Measurements from ENCODE around the gene CMTM3. TPM values are rescaled to one million over a fixed set of nuclear protein-coding genes. Genes with fewer than 3 reads are reported as not detected.
"Not testable (repeated sequence)": the region's sequence is repeated elsewhere in the genome, so short reads cannot be mapped to it uniquely, and the experiment has no call there.

Gene CMTM3
- total RNA-seq, 2 donors from 2014 or later: 60.5 to 74.6 TPM

- H3K4me3 Mint-ChIP-seq: no peak overlapping the region
- H3K9me3 ChIP-seq (ENCODE audit: control insufficient read depth, low read length, poor library complexity, severe bottlenecking): no peaks in the 10 kb centered on the region
- H3K27ac Mint-ChIP-seq: no peak overlapping the region
- H3K4me1 Mint-ChIP-seq: peaks cover 27% of the 10 kb centered on the region
- H3K36me3 Mint-ChIP-seq (ENCODE audit: low read depth): no peaks in the 10 kb centered on the region
- no peak for DNase-seq
- no peaks in the 10 kb centered on the region for H3K27me3 Mint-ChIP-seq
- ATAC-seq: no peak
Measured at GRCh38 chr16:66592241-66592640, 12.3 kb upstream of the CMTM3 start.

- ATAC-seq (no peak), DNase-seq (no peak)
- Mint-ChIP-seq H3K4me3 (no peak overlapping the region), H3K27ac (no peak overlapping the region), H3K4me1 (peaks cover 28% of the 10 kb centered on the region), H3K27me3 (no peaks in the 10 kb centered on the region), H3K36me3 (ENCODE audit: low read depth) (no peaks in the 10 kb centered on the region)
- no peaks in the 10 kb centered on the region for H3K9me3 ChIP-seq (ENCODE audit: control insufficient read depth, low read length, poor library complexity, severe bottlenecking)
Measured at GRCh38 chr16:66592814-66593213, 11.7 kb upstream of the CMTM3 start.

- DNase-seq (no peak), ATAC-seq (no peak)
- no peaks in the 10 kb centered on the region for H3K36me3 Mint-ChIP-seq (ENCODE audit: low read depth)
- no peaks in the 10 kb centered on the region for H3K27me3 Mint-ChIP-seq
- H3K27ac Mint-ChIP-seq: no peak overlapping the region
- no peaks in the 10 kb centered on the region for H3K9me3 ChIP-seq (ENCODE audit: control insufficient read depth, low read length, poor library complexity, severe bottlenecking)
- H3K4me1 Mint-ChIP-seq: peaks cover 28% of the 10 kb centered on the region
- H3K4me3 Mint-ChIP-seq: no peak overlapping the region
Measured at GRCh38 chr16:66594739-66595138, 9.8 kb upstream of the CMTM3 start.

GRCh38 chr16:66596559-66596958, 7.9 kb upstream of the CMTM3 start:
- H3K27ac Mint-ChIP-seq; H3K27me3 Mint-ChIP-seq; DNase-seq; H3K4me3 Mint-ChIP-seq; H3K9me3 ChIP-seq (ENCODE audit: control insufficient read depth, low read length, poor library complexity, severe bottlenecking); H3K36me3 Mint-ChIP-seq (ENCODE audit: low read depth); ATAC-seq: not testable (repeated sequence)
- peaks cover 20% of the 10 kb centered on the region for H3K4me1 Mint-ChIP-seq

GRCh38 chr16:66596986-66597848, 7.3 kb upstream of the CMTM3 start:
- no peaks in the 10 kb centered on the region for H3K9me3 ChIP-seq (ENCODE audit: control insufficient read depth, low read length, poor library complexity, severe bottlenecking)
- Mint-ChIP-seq H3K36me3 (ENCODE audit: low read depth) (no peaks in the 10 kb centered on the region), H3K27ac (peak overlapping the region; percentile 8), H3K27me3 (no peaks in the 10 kb centered on the region), H3K4me3 (peak overlapping the region; percentile 55), H3K4me1 (peaks cover 18% of the 10 kb centered on the region)
- no peak for DNase-seq
- ATAC-seq: no peak

- no peak overlapping the region for H3K27ac Mint-ChIP-seq
- peak; percentile 36 for ATAC-seq
- H3K9me3 ChIP-seq (ENCODE audit: control insufficient read depth, low read length, poor library complexity, severe bottlenecking): no peaks in the 10 kb centered on the region
- H3K4me3 Mint-ChIP-seq: no peak overlapping the region
- no peaks in the 10 kb centered on the region for H3K36me3 Mint-ChIP-seq (ENCODE audit: low read depth)
- no peaks in the 10 kb centered on the region for H3K27me3 Mint-ChIP-seq
- DNase-seq: no peak
- peaks cover 21% of the 10 kb centered on the region for H3K4me1 Mint-ChIP-seq
Measured at GRCh38 chr16:66598111-66598510, 6.4 kb upstream of the CMTM3 start.

- H3K9me3 ChIP-seq (ENCODE audit: control insufficient read depth, low read length, poor library complexity, severe bottlenecking): no peaks in the 10 kb centered on the region
- Mint-ChIP-seq H3K4me1 (peaks cover 28% of the 10 kb centered on the region), H3K27me3 (no peaks in the 10 kb centered on the region), H3K4me3 (no peak overlapping the region), H3K36me3 (ENCODE audit: low read depth) (peaks cover 5% of the 10 kb centered on the region), H3K27ac (peak overlapping the region; percentile 16)
- no peak for ATAC-seq
- DNase-seq: no peak
Measured at GRCh38 chr16:66599726-66600125, 4.8 kb upstream of the CMTM3 start.

GRCh38 chr16:66600477-66600876, 4.0 kb upstream of the CMTM3 start:
- H3K9me3 ChIP-seq (ENCODE audit: control insufficient read depth, low read length, poor library complexity, severe bottlenecking): no peaks in the 10 kb centered on the region
- peak overlapping the region; percentile 1 for H3K27ac Mint-ChIP-seq
- peaks cover 24% of the 10 kb centered on the region for H3K4me1 Mint-ChIP-seq
- H3K36me3 Mint-ChIP-seq (ENCODE audit: low read depth): peaks cover 5% of the 10 kb centered on the region
- no peaks in the 10 kb centered on the region for H3K27me3 Mint-ChIP-seq
- no peak overlapping the region for H3K4me3 Mint-ChIP-seq
- DNase-seq: no peak
- ATAC-seq: no peak

GRCh38 chr16:66601471-66601870, 3.0 kb upstream of the CMTM3 start:
- H3K4me1 Mint-ChIP-seq: peaks cover 30% of the 10 kb centered on the region
- DNase-seq (no peak), ATAC-seq (no peak)
- peak overlapping the region; percentile 1 for H3K27ac Mint-ChIP-seq
- H3K27me3 Mint-ChIP-seq: no peaks in the 10 kb centered on the region
- H3K4me3 Mint-ChIP-seq: no peak overlapping the region
- no peaks in the 10 kb centered on the region for H3K9me3 ChIP-seq (ENCODE audit: control insufficient read depth, low read length, poor library complexity, severe bottlenecking)
- H3K36me3 Mint-ChIP-seq (ENCODE audit: low read depth): peaks cover 5% of the 10 kb centered on the region

GRCh38 chr16:66603537-66604375, 748 bp upstream of the CMTM3 start:
- Mint-ChIP-seq H3K4me3 (peak overlapping the region; percentile 99), H3K36me3 (ENCODE audit: low read depth) (peaks cover 5% of the 10 kb centered on the region), H3K4me1 (peaks cover 24% of the 10 kb centered on the region), H3K27ac (peak overlapping the region; percentile 95), H3K27me3 (no peaks in the 10 kb centered on the region)
- H3K9me3 ChIP-seq (ENCODE audit: control insufficient read depth, low read length, poor library complexity, severe bottlenecking): no peaks in the 10 kb centered on the region
- ATAC-seq (peak; percentile 75), DNase-seq (peak; percentile 47 to 66 (median 53))

GRCh38 chr16:66605177-66605978, 874 bp downstream of the CMTM3 start:
- peak; percentile 4 for ATAC-seq
- Mint-ChIP-seq H3K4me3 (peak overlapping the region; percentile 99), H3K27ac (peak overlapping the region; percentile 72), H3K36me3 (ENCODE audit: low read depth) (peaks cover 6% of the 10 kb centered on the region), H3K27me3 (no peaks in the 10 kb centered on the region), H3K4me1 (peaks cover 22% of the 10 kb centered on the region)
- peak in 2 of 3 donors; percentile 22 to 26 for DNase-seq
- no peaks in the 10 kb centered on the region for H3K9me3 ChIP-seq (ENCODE audit: control insufficient read depth, low read length, poor library complexity, severe bottlenecking)

- no peak for ATAC-seq
Measured at GRCh38 chr16:66605979-66606751, 1.7 kb downstream of the CMTM3 start.

More at GRCh38 chr16:66605979-66606751, 1.7 kb downstream of the CMTM3 start:
- H3K4me3 Mint-ChIP-seq: peak overlapping the region; percentile 81
- H3K4me1 Mint-ChIP-seq: peaks cover 22% of the 10 kb centered on the region
- DNase-seq: no peak
- H3K27me3 Mint-ChIP-seq: no peaks in the 10 kb centered on the region
- H3K9me3 ChIP-seq (ENCODE audit: control insufficient read depth, low read length, poor library complexity, severe bottlenecking): no peaks in the 10 kb centered on the region
- peaks cover 7% of the 10 kb centered on the region for H3K36me3 Mint-ChIP-seq (ENCODE audit: low read depth)
- H3K27ac Mint-ChIP-seq: peak overlapping the region; percentile 72

Data from T-helper 17 cell (primary cell).